ENCODE results near the gene PARM1. TPM values are rescaled to one million over a fixed set of nuclear protein-coding genes. Genes with fewer than 3 reads are reported as not detected.

The PARM1 gene
- total and polyA plus RNA-seq, 9 of the 15 experiments (the other 6 are each of a cell fraction or from before 2014, with no cell fraction given), result 0.07 TPM; not detected in 8

GRCh38 chr4:75005727-75006126 is 72.8 kb downstream of the PARM1 start (continued):
- TF ChIP-seq ZNF518B (CRISPR knock-in tag; IDR thresholded peaks at IDR 0.05) (no peak), ZNF263 (CRISPR knock-in tag; IDR thresholded peaks at IDR 0.05; ENCODE audit: borderline replicate concordance) (no peak), NFRKB (IDR thresholded peaks at IDR 0.05; ENCODE audit: low read depth) (no peak), FOXJ3 (CRISPR knock-in tag; IDR thresholded peaks at IDR 0.05) (no peak), ZEB2 (IDR thresholded peaks at IDR 0.05) (no peak), DPF2 (IDR thresholded peaks at IDR 0.05) (no peak), SOX6 (IDR thresholded peaks at IDR 0.05) (no peak), BCL6 (CRISPR knock-in tag; IDR thresholded peaks at IDR 0.05) (no peak), BACH1 (tag; IDR thresholded peaks at IDR 0.05) (no peak), PHF21A (IDR thresholded peaks at IDR 0.05; ENCODE audit: borderline replicate concordance, low read depth) (no peak), ZBTB17 (CRISPR knock-in tag; IDR thresholded peaks at IDR 0.05) (no peak), SAP30 (IDR thresholded peaks at IDR 0.05; ENCODE audit: borderline replicate concordance, insufficient read depth, low read depth, low read length, poor library complexity, severe bottlenecking) (no peak)
- TF ChIP-seq, protein P1, sequence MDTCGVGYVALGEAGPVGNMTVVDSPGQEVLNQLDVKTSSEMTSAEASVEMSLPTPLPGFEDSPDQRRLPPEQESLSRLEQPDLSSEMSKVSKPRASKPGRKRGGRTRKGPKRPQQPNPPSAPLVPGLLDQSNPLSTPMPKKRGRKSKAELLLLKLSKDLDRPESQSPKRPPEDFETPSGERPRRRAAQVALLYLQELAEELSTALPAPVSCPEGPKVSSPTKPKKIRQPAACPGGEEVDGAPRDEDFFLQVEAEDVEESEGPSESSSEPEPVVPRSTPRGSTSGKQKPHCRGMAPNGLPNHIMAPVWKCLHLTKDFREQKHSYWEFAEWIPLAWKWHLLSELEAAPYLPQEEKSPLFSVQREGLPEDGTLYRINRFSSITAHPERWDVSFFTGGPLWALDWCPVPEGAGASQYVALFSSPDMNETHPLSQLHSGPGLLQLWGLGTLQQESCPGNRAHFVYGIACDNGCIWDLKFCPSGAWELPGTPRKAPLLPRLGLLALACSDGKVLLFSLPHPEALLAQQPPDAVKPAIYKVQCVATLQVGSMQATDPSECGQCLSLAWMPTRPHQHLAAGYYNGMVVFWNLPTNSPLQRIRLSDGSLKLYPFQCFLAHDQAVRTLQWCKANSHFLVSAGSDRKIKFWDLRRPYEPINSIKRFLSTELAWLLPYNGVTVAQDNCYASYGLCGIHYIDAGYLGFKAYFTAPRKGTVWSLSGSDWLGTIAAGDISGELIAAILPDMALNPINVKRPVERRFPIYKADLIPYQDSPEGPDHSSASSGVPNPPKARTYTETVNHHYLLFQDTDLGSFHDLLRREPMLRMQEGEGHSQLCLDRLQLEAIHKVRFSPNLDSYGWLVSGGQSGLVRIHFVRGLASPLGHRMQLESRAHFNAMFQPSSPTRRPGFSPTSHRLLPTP (IDR thresholded peaks at IDR 0.05; ENCODE audit: borderline replicate concordance, extremely low read depth, insufficient read length), result no peak
- TF ChIP-seq, protein P2, sequence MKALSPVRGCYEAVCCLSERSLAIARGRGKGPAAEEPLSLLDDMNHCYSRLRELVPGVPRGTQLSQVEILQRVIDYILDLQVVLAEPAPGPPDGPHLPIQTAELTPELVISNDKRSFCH (CRISPR knock-in tag; IDR thresholded peaks at IDR 0.05), result no peak
- TF ChIP-seq, protein P2 (tag; IDR thresholded peaks at IDR 0.05), result no peak
